Germinal center (tissue), 1 donor: ENCODE data around the gene PCDH19.
"Not testable (repeated sequence)": the region's sequence is repeated elsewhere in the genome, so short reads cannot be mapped to it uniquely, and the experiment has no call there.

Source experiments
- DNase-seq: peaks from one replicate; pipeline ENCODE4 v3.0.0; 2012; ENCODE audit warnings: mixed read lengths, low spot score

The PCDH19 gene, protein sequence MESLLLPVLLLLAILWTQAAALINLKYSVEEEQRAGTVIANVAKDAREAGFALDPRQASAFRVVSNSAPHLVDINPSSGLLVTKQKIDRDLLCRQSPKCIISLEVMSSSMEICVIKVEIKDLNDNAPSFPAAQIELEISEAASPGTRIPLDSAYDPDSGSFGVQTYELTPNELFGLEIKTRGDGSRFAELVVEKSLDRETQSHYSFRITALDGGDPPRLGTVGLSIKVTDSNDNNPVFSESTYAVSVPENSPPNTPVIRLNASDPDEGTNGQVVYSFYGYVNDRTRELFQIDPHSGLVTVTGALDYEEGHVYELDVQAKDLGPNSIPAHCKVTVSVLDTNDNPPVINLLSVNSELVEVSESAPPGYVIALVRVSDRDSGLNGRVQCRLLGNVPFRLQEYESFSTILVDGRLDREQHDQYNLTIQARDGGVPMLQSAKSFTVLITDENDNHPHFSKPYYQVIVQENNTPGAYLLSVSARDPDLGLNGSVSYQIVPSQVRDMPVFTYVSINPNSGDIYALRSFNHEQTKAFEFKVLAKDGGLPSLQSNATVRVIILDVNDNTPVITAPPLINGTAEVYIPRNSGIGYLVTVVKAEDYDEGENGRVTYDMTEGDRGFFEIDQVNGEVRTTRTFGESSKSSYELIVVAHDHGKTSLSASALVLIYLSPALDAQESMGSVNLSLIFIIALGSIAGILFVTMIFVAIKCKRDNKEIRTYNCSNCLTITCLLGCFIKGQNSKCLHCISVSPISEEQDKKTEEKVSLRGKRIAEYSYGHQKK (N-terminal part only)

GRCh38 chrX:100409610-100410590 is at the start of gene PCDH19:
TSS of gene PCDH19 (minus strand) at chrX:100410273. CDS start at chrX:100408597, 1,676 bp downstream.
- DNase-seq = peak; percentile 62

DNA sequence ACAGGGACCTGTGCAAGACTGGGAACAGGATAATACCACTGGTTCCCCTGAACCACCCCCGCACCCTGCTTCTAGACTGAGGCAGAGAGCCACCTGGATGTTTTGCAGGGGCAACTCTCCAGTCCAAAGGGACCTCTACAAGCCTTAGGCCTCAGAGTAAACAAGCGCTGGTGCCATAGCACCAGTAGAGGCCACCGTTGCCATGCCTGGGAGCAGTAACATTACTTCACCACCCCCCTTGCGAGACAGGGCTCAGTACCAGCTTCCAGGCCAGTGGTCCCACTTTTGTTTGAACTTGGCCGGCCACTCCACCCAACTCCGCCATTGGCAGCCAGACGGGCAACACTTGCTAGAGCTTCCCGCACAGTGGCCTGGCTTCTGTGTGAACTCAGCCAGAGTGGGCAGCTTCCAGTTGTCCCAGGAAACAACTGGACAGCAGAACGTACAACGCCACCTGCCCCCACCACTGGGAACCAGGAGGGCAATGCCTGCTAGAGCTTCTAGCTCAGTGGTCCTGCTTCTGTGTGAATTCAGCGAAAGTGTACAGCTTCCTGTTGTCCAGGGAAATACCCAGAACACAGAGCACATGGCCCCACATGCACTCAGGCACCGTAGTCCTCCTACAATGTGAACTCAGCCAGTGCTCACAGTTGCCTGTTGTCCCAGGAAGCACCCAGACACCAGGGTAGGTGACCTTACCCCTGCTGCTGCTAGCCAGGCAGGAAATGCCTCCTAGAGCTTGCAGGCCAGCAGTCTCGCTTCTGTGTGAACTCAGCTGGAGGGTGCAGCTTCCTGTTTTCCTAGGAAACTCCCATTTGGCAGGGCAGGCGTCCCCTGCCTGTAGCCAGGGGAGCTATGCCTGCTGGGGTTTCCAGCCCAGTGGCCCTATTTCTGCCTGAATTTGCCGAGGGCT is 39.9 kb upstream of the PCDH19 start:
- no peak for DNase-seq

DNA sequence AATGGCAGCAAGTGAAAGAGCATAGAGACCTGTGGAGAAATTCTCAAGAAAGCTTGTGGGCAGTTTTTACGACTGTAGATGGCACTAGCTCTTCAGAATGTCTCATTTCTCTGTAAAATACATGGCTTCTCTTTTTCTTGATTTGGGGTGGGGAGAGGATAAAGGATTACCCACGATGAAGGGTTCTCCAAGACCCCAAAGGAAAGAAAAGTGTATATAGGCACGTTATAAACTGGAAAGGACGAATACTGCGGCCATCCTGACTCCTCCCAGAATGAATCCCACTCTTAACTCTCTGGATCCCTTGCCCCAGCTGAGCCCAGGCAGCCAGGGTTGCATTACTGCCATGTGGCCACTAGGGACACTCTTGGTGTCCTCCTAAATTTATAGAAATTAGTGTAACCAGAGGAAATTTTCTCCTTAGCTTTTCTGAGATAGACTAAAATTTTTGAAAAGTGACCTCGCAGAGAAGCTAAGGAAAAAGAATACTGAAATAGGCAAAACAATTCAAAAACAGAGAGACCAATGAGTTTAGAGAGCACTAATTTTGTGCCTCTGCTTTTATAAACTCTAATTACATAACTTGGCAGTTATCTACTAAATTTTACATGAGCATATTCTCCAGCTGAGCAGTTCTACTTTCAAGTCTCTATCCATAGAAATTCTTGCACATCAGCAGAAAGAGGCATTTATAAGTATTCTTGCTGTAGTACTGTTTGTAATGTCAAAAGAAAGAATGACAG is 37.8 kb upstream of the PCDH19 start:
- DNase-seq = peak; percentile 15

DNA sequence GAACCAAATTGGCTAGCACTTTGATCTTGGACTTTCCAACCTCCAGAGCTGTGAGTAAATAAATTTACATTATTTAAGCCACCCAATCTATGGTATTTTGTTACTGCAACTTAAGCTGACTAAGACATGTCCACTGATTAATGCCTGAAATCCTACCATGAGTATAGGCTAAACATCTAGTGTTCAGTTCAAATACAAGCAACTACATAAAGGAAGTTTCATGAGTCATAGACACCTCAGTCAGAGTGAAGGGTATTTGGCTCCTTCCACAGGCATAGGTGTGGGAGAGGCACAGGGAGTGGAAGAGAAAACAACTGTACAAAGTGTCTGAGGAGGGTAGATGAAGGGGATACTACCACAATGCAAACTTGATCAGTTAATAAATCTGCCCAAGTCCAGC is 35.5 kb upstream of the PCDH19 start:
- DNase-seq = no peak

GRCh38 chrX:100441321-100441720 is 31.2 kb upstream of the PCDH19 start:
- not testable (repeated sequence) for DNase-seq

DNA sequence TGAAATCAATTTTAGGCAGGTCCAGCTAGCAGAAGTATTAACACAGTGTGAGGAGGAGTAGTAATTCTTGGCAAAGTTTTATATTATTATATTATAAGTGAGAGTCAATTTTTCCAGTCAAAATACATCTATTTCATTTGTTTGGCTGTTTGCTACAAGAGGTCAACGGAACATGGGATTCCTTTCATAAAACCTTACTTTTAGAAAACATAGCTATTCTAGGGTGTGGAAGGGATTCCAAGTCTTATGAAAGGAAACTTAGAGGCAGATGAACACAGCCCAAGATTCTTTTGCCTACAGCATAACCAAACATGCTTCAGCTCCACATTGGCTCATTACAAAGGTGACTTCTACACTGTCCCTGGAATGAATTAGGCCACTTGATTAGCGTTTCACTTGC is 29.9 kb upstream of the PCDH19 start:
- no peak for DNase-seq

DNA sequence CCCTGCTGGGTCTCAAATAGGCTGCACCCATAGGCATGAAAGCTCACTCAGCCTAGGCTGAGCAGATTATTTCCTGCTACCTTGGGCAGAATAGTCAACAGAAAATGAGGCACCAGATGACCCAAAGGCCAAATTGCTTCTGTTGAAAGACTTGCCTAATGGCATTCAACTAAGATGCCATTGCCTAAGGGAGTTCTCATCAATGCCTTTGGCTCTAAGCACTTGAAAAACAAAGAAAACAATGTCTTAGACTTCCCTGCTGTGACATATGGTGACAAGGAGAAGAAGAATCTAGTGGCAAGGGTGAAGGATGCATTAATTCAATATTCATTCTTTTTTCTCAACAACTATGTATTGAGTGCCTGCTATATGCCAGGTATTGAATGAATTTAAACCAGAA is 25.7 kb upstream of the PCDH19 start:
- no peak for DNase-seq

GRCh38 chrX:100424012-100424411 is 13.9 kb upstream of the PCDH19 start:
- no peak for DNase-seq

GRCh38 chrX:100418556-100418955 is 8.5 kb upstream of the PCDH19 start:
- no peak for DNase-seq

DNA sequence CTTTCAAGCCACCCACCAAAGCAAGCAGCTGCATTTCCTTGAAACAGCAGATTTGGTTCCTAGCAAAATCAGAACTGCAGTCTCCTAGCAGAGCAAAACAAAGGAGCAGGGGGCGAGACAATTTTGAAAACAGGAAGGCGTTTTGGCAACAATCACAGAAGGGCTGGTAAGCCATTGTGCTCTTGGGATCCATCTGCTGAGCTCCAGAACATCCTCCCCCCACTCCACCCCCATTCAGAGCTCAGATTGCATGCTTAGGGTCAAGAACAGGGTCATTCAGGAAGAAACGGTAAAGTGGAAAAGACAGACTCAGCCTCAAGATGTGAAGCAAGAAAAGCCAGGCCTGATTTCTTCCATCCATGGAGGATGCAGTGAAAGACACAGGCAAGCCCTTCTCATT is 7.6 kb upstream of the PCDH19 start:
- DNase-seq = no peak

GRCh38 chrX:100413229-100413628 is 3.2 kb upstream of the PCDH19 start:
- DNase-seq = no peak

- DNase-seq = no peak
Measured at GRCh38 chrX:100411802-100412715, 2.0 kb upstream of the PCDH19 start.

GRCh38 chrX:100410901-100411801 is 1.1 kb upstream of the PCDH19 start:
- no peak for DNase-seq

- DNase-seq = no peak
Measured at GRCh38 chrX:100408713-100409609, 1.1 kb downstream of the PCDH19 start.

- DNase-seq = no peak
Measured at GRCh38 chrX:100407784-100408712, 2.0 kb downstream of the PCDH19 start.
